Keratinocyte (primary cell): Measurements from ENCODE around the gene SLCO3A1. TPM values are rescaled to one million over a fixed set of nuclear protein-coding genes. Genes with fewer than 3 reads are reported as not detected.

ENCODE experiments used
- DNase-seq: peaks from one replicate; pipeline ENCODE4 v3.0.0-alpha.2; 2011; ENCODE audit warnings: low read depth, missing footprints, low spot score
- FAIRE-seq: peaks from 2 replicates; lab custom pipeline; 2011; peaks lifted over from hg19 to GRCh38; lab: Jason Lieb, UNC
- H2AFZ ChIP-seq: 2 replicates; pipeline ENCODE4 v1.6.0; 2012; ENCODE audit warnings: low read length, control low read depth, inconsistent platforms; ENCODE audit not compliant: control insufficient read depth
- H3K27ac ChIP-seq: 2 replicates; pipeline ENCODE4 v1.5.1; 2011; ENCODE audit warnings: low read length; ENCODE audit not compliant: control insufficient read depth, insufficient read depth
- H3K27me3 ChIP-seq: 3 replicates; pipeline ENCODE4 v1.6.0; 2011; ENCODE audit warnings: low read length; ENCODE audit not compliant: control insufficient read depth, insufficient read depth; ENCODE audit errors: extremely low read depth
- H3K36me3 ChIP-seq, 2 experiments: 2 replicates in 1 of 2; 3 replicates in 1 of 2; pipeline ENCODE4 v1.5.1; 2011; ENCODE audit warnings: low read length in 2 of 2, mild to moderate bottlenecking in 1 of 2; ENCODE audit not compliant: control insufficient read depth in 2 of 2, insufficient read depth in 2 of 2; ENCODE audit errors: extremely low read depth in 1 of 2
- H3K4me1 ChIP-seq: 3 replicates; pipeline ENCODE4 v1.5.1; 2011; ENCODE audit warnings: low read length; ENCODE audit not compliant: control insufficient read depth, insufficient read depth; ENCODE audit errors: extremely low read depth
- H3K4me2 ChIP-seq: 3 replicates; pipeline ENCODE4 v1.6.0; 2011; ENCODE audit warnings: low read depth, low read length; ENCODE audit not compliant: control insufficient read depth, insufficient read depth; ENCODE audit errors: extremely low read depth
- H3K4me3 ChIP-seq, 3 experiments: fragments of 200-600 bp in 1 of 3; sonication (generic) in 1 of 3; 2 replicates in 2 of 3; 3 replicates in 1 of 3; pipeline ENCODE4 v1.5.1; 2011 to 2016; ENCODE audit warnings: low read length in 3 of 3, mild to moderate bottlenecking in 3 of 3, control low read depth in 2 of 3, inconsistent platforms in 1 of 3, low read depth in 1 of 3, mixed read lengths in 1 of 3, mixed run types in 1 of 3, moderate library complexity in 1 of 3; ENCODE audit not compliant: control insufficient read depth in 2 of 3, insufficient read depth in 2 of 3; ENCODE audit errors: extremely low read depth in 1 of 3
- H3K79me2 ChIP-seq: 2 replicates; pipeline ENCODE4 v1.6.0; 2012; ENCODE audit warnings: low read length; ENCODE audit not compliant: control insufficient read depth, insufficient read depth
- H3K9ac ChIP-seq: 3 replicates; pipeline ENCODE4 v1.6.0; 2011; ENCODE audit warnings: low read length; ENCODE audit not compliant: control insufficient read depth, insufficient read depth; ENCODE audit errors: extremely low read depth
- H3K9me1 ChIP-seq: 3 replicates; pipeline ENCODE4 v1.6.0; 2011; ENCODE audit warnings: low read length; ENCODE audit not compliant: control insufficient read depth, insufficient read depth; ENCODE audit errors: extremely low read depth
- H3K9me3 ChIP-seq: 2 replicates; pipeline ENCODE4 v1.5.1; 2012; ENCODE audit warnings: low read depth, low read length; ENCODE audit not compliant: control insufficient read depth
- H4K20me1 ChIP-seq: 3 replicates; pipeline ENCODE4 v1.6.0; 2011; ENCODE audit warnings: low read length; ENCODE audit not compliant: control insufficient read depth, insufficient read depth; ENCODE audit errors: extremely low read depth
- CTCF ChIP-seq, 3 experiments: IDR thresholded peaks in 1 of 3; conservative IDR thresholded peaks in 1 of 3; optimal IDR thresholded peaks in 1 of 3; 2 replicates in 2 of 3; 3 replicates in 1 of 3; pipeline versions ENCODE3 to v1.5.1; 2011; ENCODE audit warnings: low read length in 3 of 3, mild to moderate bottlenecking in 3 of 3, moderate library complexity in 2 of 3, control low read depth in 1 of 3, inconsistent platforms in 1 of 3; ENCODE audit not compliant: insufficient read depth in 2 of 3; ENCODE audit errors: extremely low read depth in 1 of 3
- EZH2 ChIP-seq: IDR thresholded peaks from one replicate; pipeline ENCODE4 v1.6.1; 2012; ENCODE audit warnings: inconsistent platforms, mild to moderate bottlenecking, low read length, moderate library complexity
- dilution Hi-C: fragments of 300-500 bp; cut with MboI; formaldehyde crosslinking; loops from one replicate; pipeline ENCODE4 v1.7.0; 2020; ENCODE audit warnings: low sequenced_read_pairs; ENCODE audit not compliant: extremely low pct_ligation_motif_present
- polyA plus RNA-seq, 5 experiments: library from polyadenylated mRNA; depleted of rRNA in 3 of 5; stranded (reverse) in 3 of 5; stranded (forward) in 1 of 5; unstranded in 1 of 5; fragments of >200 nt; gene quantifications; 1 replicate in 1 of 5; 2 replicates in 3 of 5; 3 replicates in 1 of 5; pipeline versions ENCODE4 v1.2.1 to v1.2.3, GENCODE V29; 2011 to 2012; ENCODE audit warnings: missing spikeins in 2 of 5, low read depth in 1 of 5, low replicate concordance in 1 of 5

The SLCO3A1 gene
- polyA plus RNA-seq, 1 donor (not counting 4 experiments of a cell fraction or from before 2014, with no cell fraction given): 21.3 TPM

DNA sequence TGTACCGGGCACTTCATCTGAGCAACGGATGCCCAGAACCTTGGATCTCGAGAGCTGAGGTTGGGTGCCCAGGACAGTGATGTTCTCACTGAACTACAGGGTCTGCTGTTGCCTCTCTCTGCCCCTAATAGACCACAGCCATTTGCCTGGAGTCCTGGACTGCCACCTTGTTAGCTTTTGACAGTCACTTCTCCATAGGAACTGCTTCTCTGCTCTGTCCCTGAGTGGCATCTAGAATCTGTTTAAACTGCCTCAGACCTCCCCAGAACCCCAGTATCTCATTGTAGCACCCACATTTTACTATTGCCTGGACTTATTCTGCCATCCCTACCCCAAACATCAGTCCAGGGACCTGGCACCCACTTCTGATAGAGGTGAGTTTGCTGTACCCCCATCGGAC is 194.4 kb downstream of the SLCO3A1 start:
- Histone ChIP-seq H4K20me1 (no peaks in the 10 kb centered on the region), H3K4me2 (no peak overlapping the region), H3K9me1 (no peaks in the 10 kb centered on the region), H3K79me2 (peaks cover 14% of the 10 kb centered on the region), H3K9ac (no peak overlapping the region), H3K9me3 (no peaks in the 10 kb centered on the region), H2AFZ (no peak overlapping the region), H3K27ac (no peak overlapping the region), H3K36me3 (no peaks in the 10 kb centered on the region), H3K4me1 (peaks cover 11% of the 10 kb centered on the region), H3K4me3 (no peak overlapping the region), H3K27me3 (no peaks in the 10 kb centered on the region)
- DNase-seq (no peak), FAIRE-seq (no peak)
- dilution Hi-C loops: no loop called here
- TF ChIP-seq EZH2 (no peak), CTCF (optimal IDR thresholded peaks at IDR 0.05 in 1 of 3, IDR thresholded peaks at IDR 0.05 in 1 of 3, conservative IDR thresholded peaks at IDR 0.05 in 1 of 3; ENCODE audit: extremely low read depth in 1 of 3, insufficient read depth in 2 of 3, low read length in 3 of 3) (no peak)

DNA sequence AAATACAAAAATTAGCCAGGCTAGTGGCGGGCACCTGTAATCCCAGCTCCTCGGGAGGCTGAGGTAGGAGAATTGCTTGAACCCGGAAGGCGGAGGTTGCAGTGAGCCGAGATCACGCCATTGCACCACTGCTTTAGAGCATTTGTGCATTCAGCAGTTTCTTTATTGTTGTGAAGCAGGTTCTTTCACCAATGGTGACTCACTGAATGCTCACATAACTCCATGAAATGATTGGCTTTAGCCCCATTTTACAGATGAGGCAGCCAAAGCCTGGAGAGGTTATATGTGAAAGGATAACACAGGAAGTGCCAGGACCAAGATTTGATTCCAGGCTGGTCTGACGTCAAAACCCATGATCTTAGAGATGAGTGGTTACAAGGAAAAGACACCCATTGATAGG is 195.2 kb downstream of the SLCO3A1 start:
- H3K79me2 ChIP-seq: peaks cover 16% of the 10 kb centered on the region
- TF ChIP-seq CTCF (optimal IDR thresholded peaks at IDR 0.05 in 1 of 3, IDR thresholded peaks at IDR 0.05 in 1 of 3, conservative IDR thresholded peaks at IDR 0.05 in 1 of 3; ENCODE audit: extremely low read depth in 1 of 3, insufficient read depth in 2 of 3, low read length in 3 of 3) (no peak), EZH2 (no peak)
- no peak overlapping the region for H3K9ac ChIP-seq
- FAIRE-seq (no peak), DNase-seq (no peak)
- peaks cover 8% of the 10 kb centered on the region for H3K4me1 ChIP-seq
- H3K9me1 ChIP-seq: no peaks in the 10 kb centered on the region
- no peaks in the 10 kb centered on the region for H3K9me3 ChIP-seq
- no peak overlapping the region for H3K27ac ChIP-seq
- dilution Hi-C loops: no loop called here
- no peak overlapping the region for H3K4me3 ChIP-seq
- no peaks in the 10 kb centered on the region for H3K27me3 ChIP-seq
- no peak overlapping the region for H3K4me2 ChIP-seq
- H3K36me3 ChIP-seq: no peaks in the 10 kb centered on the region
- H4K20me1 ChIP-seq: no peaks in the 10 kb centered on the region
- H2AFZ ChIP-seq: no peak overlapping the region
